B cell (primary cell): ENCODE results near the gene WIPF1. TPM values are rescaled to one million over a fixed set of nuclear protein-coding genes. Genes with fewer than 3 reads are reported as not detected.
A peak's percentile ranks its signal among the peaks of the same experiment; 100 is the strongest.

ENCODE experiments used
- ATAC-seq: fragments of 200-7000 bp; cut with Tn5 transposase; one replicate; pipeline ENCODE4 v1.10.0; 2021; ENCODE audit warnings: low read depth, mild to moderate bottlenecking, moderate number of reproducible peaks, moderate library complexity
- CTCF ChIA-PET: fragments of 350-600 bp; sonication (Branson Sonifier 250); formaldehyde crosslinking; loops from one replicate; lab custom pipeline; 2021; ENCODE audit warnings: antibody characterized with exemption, inconsistent platforms; lab: Charles Lee
- POLR2A ChIA-PET: fragments of 350-600 bp; sonication (Branson Sonifier 250); formaldehyde crosslinking; loops from one replicate; lab custom pipeline; 2021; ENCODE audit warnings: antibody characterized with exemption; lab: Charles Lee
- DNase-seq: peaks from one replicate; pipeline ENCODE4 v3.0.0; 2013
- H2AFZ ChIP-seq: 2 replicates; pipeline ENCODE4 v1.6.1; 2012; ENCODE audit warnings: mild to moderate bottlenecking, low read depth, low read length; ENCODE audit not compliant: insufficient read depth, poor library complexity, severe bottlenecking
- H3K27ac ChIP-seq, 2 donors: 1 replicate in 1 of 2; 2 replicates in 1 of 2; pipeline ENCODE4 v1.5.1; 2012 to 2013; ENCODE audit warnings: low read length in 2 of 2, mild to moderate bottlenecking in 2 of 2, moderate library complexity in 1 of 2
- H3K27me3 ChIP-seq, 4 experiments: fragments of 200-600 bp in 1 of 4; sonication (generic) in 1 of 4; replicated peaks in 1 of 4; 1 replicate in 2 of 4; 2 replicates in 2 of 4; pipeline versions ENCODE4 v1.6.1 to v1.7.0; 2013 to 2016; ENCODE audit warnings: low read length in 3 of 4, mild to moderate bottlenecking in 2 of 4, mixed read lengths in 1 of 4, moderate library complexity in 1 of 4; ENCODE audit not compliant: insufficient read depth in 4 of 4, control insufficient read depth in 3 of 4; ENCODE audit errors: control extremely low read depth in 1 of 4
- H3K36me3 ChIP-seq, 2 experiments: replicated peaks in 1 of 2; 1 replicate in 1 of 2; 2 replicates in 1 of 2; pipeline versions ENCODE4 v1.6.1 to v1.7.1; 2013; ENCODE audit warnings: low read length in 1 of 2; ENCODE audit not compliant: insufficient read depth in 2 of 2, control insufficient read depth in 1 of 2; ENCODE audit errors: control extremely low read depth in 1 of 2, extremely low read depth in 1 of 2
- H3K4me1 ChIP-seq, 2 donors: fragments of 200-600 bp in 1 of 2; sonication (generic) in 1 of 2; 1 replicate in 1 of 2; 2 replicates in 1 of 2; pipeline versions ENCODE4 v1.5.1 to v1.6.1; 2013 to 2017; ENCODE audit warnings: low read length in 2 of 2; ENCODE audit not compliant: control insufficient read depth in 2 of 2, insufficient read depth in 2 of 2
- H3K4me2 ChIP-seq: replicated peaks from 2 replicates; pipeline ENCODE3; 2012; ENCODE audit warnings: mild to moderate bottlenecking, low read depth, low read length; ENCODE audit not compliant: poor library complexity, severe bottlenecking
- H3K4me3 ChIP-seq, 5 experiments: fragments of 200-600 bp in 1 of 5; sonication (generic) in 1 of 5; 1 replicate in 3 of 5; 2 replicates in 2 of 5; pipeline versions ENCODE4 v1.5.1 to v1.7.0; 2011 to 2016; ENCODE audit warnings: low read length in 4 of 5, mild to moderate bottlenecking in 4 of 5, low read depth in 2 of 5, control low read depth in 1 of 5, moderate library complexity in 1 of 5; ENCODE audit not compliant: insufficient read depth in 1 of 5; ENCODE audit errors: control extremely low read depth in 1 of 5, extremely low read depth in 1 of 5
- H3K79me2 ChIP-seq: fragments of 200-600 bp; sonication (generic); one replicate; pipeline ENCODE4 v1.6.0; 2016; ENCODE audit warnings: low read length; ENCODE audit not compliant: control insufficient read depth, insufficient read depth
- H3K9ac ChIP-seq: fragments of 200-600 bp; sonication (generic); 2 replicates; pipeline ENCODE4 v1.6.1; 2017; ENCODE audit warnings: mild to moderate bottlenecking, low read length, moderate library complexity
- H3K9me3 ChIP-seq, 3 donors: one replicate each; pipeline versions ENCODE4 v1.6.1 to v1.7.1; 2013; ENCODE audit warnings: low read length in 2 of 3; ENCODE audit not compliant: control insufficient read depth in 2 of 3, insufficient read depth in 1 of 3; ENCODE audit errors: control extremely low read depth in 1 of 3
- H4K20me1 ChIP-seq: 2 replicates; pipeline ENCODE4 v1.6.0; 2012; ENCODE audit warnings: mild to moderate bottlenecking, low read length; ENCODE audit not compliant: insufficient read depth, control insufficient read depth, poor library complexity, severe bottlenecking
- H3K27ac Mint-ChIP-seq: one replicate; pipeline ENCODE4 v1.8.0; 2021; ENCODE audit warnings: mixed read lengths
- H3K27me3 Mint-ChIP-seq: one replicate; pipeline ENCODE4 v1.8.0; 2021; ENCODE audit warnings: mixed read lengths
- H3K4me1 Mint-ChIP-seq: one replicate; pipeline ENCODE4 v1.8.0; 2021; ENCODE audit warnings: mixed read lengths
- H3K4me3 Mint-ChIP-seq: one replicate; pipeline ENCODE4 v1.8.0; 2021; ENCODE audit warnings: mixed read lengths
- H3K9me3 Mint-ChIP-seq: one replicate; pipeline ENCODE4 v1.8.0; 2022; ENCODE audit warnings: mixed read lengths; ENCODE audit not compliant: insufficient read depth
- EZH2 ChIP-seq: IDR thresholded peaks from 2 replicates; pipeline ENCODE4 v1.6.1; 2012; ENCODE audit warnings: borderline replicate concordance, low read depth, mild to moderate bottlenecking, moderate library complexity, low read length; ENCODE audit not compliant: insufficient read depth, poor library complexity, severe bottlenecking
- WGBS: methylation state at CpG from one replicate; pipeline ENCODE4 v1.1.5; 2013; ENCODE audit warnings: missing lambda C conversion rate; ENCODE audit not compliant: insufficient coverage; 5-methylcytosine and 5-hydroxymethylcytosine counted together
- intact Hi-C: fragments of 100-400 bp; cut with micrococcal nuclease; formaldehyde crosslinking; loops from one replicate; pipeline ENCODE4 v1.10.0; 2022
- polyA plus RNA-seq: library from polyadenylated mRNA; depleted of rRNA; stranded (reverse); fragments of >200 nt; gene quantifications from 2 replicates; pipeline ENCODE4 v1.2.3, GENCODE V29; 2012
- total RNA-seq, 2 donors: library from RNA; stranded (reverse); fragments of 120-200 nt in 1 of 2; gene quantifications; 1 replicate in 1 of 2; 2 replicates in 1 of 2; pipeline versions ENCODE4 v1.2.3 to v1.2.4, GENCODE V29; 2013 to 2022
- TF ChIP-seq, protein P1 (sequence below): fragments of 200-600 bp; IDR thresholded peaks from one replicate; pipeline ENCODE4 v1.8.0; 2022; ENCODE audit warnings: antibody characterized with exemption, mild to moderate bottlenecking

Gene WIPF1
- total and polyA plus RNA-seq, 2 donors (not counting 1 experiment from before 2014, with no cell fraction given), result 137 to 390 TPM

DNA sequence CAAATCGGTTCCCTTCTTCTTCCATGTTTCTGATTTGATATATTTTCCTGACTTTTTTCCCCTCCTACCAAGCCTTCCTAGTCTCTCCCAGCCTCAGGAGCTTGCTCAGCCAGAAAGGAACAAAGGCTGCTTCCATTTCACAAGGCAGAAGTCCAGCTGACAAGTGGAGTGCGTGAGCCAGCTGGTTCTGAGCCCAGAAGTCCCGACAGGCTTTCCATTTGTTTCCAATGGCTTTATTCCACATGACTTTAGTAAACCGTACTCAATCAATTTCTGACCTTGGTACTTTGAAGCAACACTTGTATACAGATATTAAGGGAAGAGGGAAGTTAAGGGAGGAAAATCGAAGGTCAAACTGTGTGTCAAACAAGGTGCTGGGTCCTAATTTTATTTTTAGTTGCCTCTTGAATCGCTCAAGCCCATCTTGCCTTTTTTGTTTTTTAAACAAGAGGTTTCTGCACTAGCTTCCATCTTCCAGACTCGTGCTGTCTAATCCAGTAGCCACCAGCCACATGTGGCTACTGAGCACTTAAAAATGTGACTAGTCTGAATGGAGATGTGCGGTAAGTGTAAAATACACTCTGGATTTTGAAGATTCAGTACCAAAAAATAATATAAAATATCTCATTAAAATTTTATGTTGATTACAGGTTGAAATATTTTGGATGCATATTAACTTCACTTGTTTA is 36.2 kb downstream of the WIPF1 start:
- Histone ChIP-seq H3K9me3 (no peaks in the 10 kb centered on the region), H3K36me3 (peaks cover 16 to 76% of the 10 kb centered on the region in 2 experiments), H3K9ac (no peak overlapping the region), H3K4me2 (no peak overlapping the region), H4K20me1 (no peaks in the 10 kb centered on the region), H3K27me3 (no peaks in the 10 kb centered on the region), H3K27ac (peak overlapping the region in 1 of 2 donors; percentile 53), H3K79me2 (no peaks in the 10 kb centered on the region), H3K4me3 (no peak overlapping the region), H3K4me1 (no peaks in the 10 kb centered on the region), H2AFZ (no peak overlapping the region)
- TF ChIP-seq, protein P1, sequence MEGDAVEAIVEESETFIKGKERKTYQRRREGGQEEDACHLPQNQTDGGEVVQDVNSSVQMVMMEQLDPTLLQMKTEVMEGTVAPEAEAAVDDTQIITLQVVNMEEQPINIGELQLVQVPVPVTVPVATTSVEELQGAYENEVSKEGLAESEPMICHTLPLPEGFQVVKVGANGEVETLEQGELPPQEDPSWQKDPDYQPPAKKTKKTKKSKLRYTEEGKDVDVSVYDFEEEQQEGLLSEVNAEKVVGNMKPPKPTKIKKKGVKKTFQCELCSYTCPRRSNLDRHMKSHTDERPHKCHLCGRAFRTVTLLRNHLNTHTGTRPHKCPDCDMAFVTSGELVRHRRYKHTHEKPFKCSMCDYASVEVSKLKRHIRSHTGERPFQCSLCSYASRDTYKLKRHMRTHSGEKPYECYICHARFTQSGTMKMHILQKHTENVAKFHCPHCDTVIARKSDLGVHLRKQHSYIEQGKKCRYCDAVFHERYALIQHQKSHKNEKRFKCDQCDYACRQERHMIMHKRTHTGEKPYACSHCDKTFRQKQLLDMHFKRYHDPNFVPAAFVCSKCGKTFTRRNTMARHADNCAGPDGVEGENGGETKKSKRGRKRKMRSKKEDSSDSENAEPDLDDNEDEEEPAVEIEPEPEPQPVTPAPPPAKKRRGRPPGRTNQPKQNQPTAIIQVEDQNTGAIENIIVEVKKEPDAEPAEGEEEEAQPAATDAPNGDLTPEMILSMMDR, result no peak
- TF ChIP-seq EZH2, result no peak
- POLR2A ChIA-PET, result no interaction called here
- DNase-seq, result no peak
- no peak for ATAC-seq
- H3K27me3 Mint-ChIP-seq, result no peaks in the 10 kb centered on the region
- no peaks in the 10 kb centered on the region for H3K9me3 Mint-ChIP-seq
- no peak overlapping the region for H3K4me3 Mint-ChIP-seq
- no peak overlapping the region for H3K27ac Mint-ChIP-seq
- intact Hi-C loops, result no loop called here
- WGBS, result 96% methylated on average over 3 of the region's 8 CpGs
- H3K4me1 Mint-ChIP-seq, result no peaks in the 10 kb centered on the region
- CTCF ChIA-PET, result interaction anchor here (0.9 to 5.9 kb wide), 3 partner anchors 12 to 98 kb away, joined by 3 to 29 read pairs (median 6); no protein-coding TSS in a partner anchor

DNA sequence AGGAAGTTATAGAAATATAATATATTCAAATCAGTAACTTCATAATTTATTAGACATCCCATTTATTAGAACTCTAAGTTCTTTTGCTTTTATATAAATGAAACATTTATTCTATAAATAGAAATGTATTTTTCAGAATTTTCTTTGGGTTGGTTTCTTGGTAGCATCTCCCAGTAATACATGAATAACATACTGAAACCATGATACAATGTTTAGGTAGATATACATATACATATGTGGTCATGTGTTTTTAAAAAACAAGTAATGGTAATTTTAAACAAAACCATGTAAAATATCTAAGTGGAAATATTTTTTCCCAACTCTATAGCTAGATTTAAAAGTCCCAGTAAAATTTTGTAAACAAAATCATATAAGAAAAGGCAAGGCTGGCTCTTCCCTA is 36.9 kb downstream of the WIPF1 start:
- H2AFZ ChIP-seq, result no peak overlapping the region
- no peak overlapping the region for H3K9ac ChIP-seq
- H3K27ac ChIP-seq, result peak overlapping the region in 1 of 2 donors; percentile 53
- no peaks in the 10 kb centered on the region for H3K4me1 ChIP-seq
- TF ChIP-seq, protein P1, result no peak
- TF ChIP-seq EZH2, result no peak
- no peaks in the 10 kb centered on the region for H3K27me3 ChIP-seq
- H3K36me3 ChIP-seq, result peaks cover 20 to 71% of the 10 kb centered on the region in 2 experiments
- H4K20me1 ChIP-seq, result no peaks in the 10 kb centered on the region
- intact Hi-C loops, result no loop called here
- H3K9me3 Mint-ChIP-seq, result no peaks in the 10 kb centered on the region
- no peaks in the 10 kb centered on the region for H3K9me3 ChIP-seq
- ATAC-seq (no peak), DNase-seq (no peak)
- H3K79me2 ChIP-seq, result no peaks in the 10 kb centered on the region
- POLR2A ChIA-PET, result no interaction called here
- no peak overlapping the region for H3K4me2 ChIP-seq
- CTCF ChIA-PET, result interaction anchor here (0.9 to 5.9 kb wide), 3 partner anchors 13 to 98 kb away, joined by 3 to 29 read pairs (median 6); no protein-coding TSS in a partner anchor
- H3K27ac Mint-ChIP-seq, result no peak overlapping the region
- H3K4me3 ChIP-seq, result no peak overlapping the region
- peaks cover 5% of the 10 kb centered on the region for H3K4me1 Mint-ChIP-seq
- no peaks in the 10 kb centered on the region for H3K27me3 Mint-ChIP-seq
- no peak overlapping the region for H3K4me3 Mint-ChIP-seq
